T47D (cell line): Measurements from ENCODE around the gene CCDC85C.
A peak's percentile ranks its signal among the peaks of the same experiment; 100 is the strongest.

ENCODE experiments used
- DNase-seq, 2 experiments: peaks; one replicate each; pipeline versions ENCODE4 v3.0.0 to v3.0.0-alpha.2; 2011 to 2012; ENCODE audit warnings: low read depth in 1 of 2, low spot score in 1 of 2
- JUND ChIP-seq: IDR thresholded peaks from 2 replicates; pipeline ENCODE4 v1.6.1; 2012; ENCODE audit warnings: low read depth
- in situ Hi-C: cut with HindIII; loops from 2 replicates; pipeline ENCODE4 v1.10.0; 2016; ENCODE audit warnings: low sequenced_read_pairs, low pct_unique_long_range_greater_than_20kb

CCDC85C gene

DNA sequence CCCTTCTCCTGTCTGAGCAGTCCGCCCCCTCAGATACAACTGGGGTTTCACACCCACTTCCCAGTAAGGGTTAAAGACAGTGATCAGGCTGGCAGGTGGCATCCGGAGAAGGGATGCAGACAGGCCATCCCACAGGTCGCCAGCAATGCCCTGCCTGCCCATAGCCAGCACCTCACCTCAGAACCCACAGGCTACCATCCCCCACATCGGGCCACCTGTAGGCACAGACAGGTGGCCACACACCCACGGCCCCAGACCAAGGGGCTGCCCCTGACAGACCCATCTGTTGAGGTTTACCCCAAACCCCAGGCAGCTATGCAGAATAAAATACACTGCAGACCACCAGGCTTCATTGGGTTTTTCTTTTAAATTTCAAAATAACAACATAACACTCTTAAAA lies 65.3 kb downstream of the CCDC85C start:
- in situ Hi-C loops, result no loop called here
- no peak for TF ChIP-seq JUND
- DNase-seq, result no peak

DNA sequence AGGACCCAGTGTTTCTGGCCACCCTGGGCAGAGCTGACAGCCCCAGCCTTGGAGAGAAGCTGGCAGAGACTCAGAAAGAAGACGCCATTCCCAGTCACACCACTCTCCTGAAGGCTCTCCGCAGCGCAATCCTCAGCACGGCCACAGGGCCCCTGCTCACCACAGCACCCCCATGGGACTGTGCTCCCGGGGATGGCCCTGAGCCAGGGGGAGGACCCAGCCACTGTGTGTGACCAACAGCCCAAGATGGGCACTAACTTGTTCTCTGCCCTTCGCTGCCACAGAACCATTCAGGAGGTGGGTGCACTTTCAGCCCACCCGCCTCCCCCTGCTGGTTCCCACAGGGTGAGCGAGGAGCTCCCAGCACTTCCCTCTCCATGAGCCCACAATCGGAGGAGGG lies 65.7 kb downstream of the CCDC85C start:
- no peak for TF ChIP-seq JUND
- in situ Hi-C loops, result no loop called here
- DNase-seq, result no peak

DNA sequence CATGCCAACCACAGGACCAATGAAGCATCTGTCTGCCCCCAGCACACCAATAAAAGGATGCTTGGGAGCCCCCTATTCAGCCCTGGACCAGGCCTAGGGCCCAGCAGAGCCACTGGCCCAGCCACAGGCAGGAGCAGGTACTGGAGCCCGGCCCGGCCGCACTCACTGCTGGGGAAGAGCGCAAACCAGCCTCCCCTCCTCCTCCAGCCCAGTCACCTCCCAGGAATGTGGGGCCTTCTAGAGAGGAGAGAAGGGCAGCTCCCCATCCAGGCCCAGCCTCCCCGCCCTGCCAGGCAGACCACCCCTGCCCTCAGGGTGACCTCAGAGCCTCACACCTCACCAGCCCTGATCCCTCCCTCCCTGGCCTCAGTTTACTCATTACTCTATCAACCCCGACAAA lies 66.6 kb downstream of the CCDC85C start:
- in situ Hi-C loops, result no loop called here
- DNase-seq, result no peak
- no peak for TF ChIP-seq JUND

GRCh38 chr14:99535908-99536778 lies 67.9 kb downstream of the CCDC85C start:
- in situ Hi-C loops, result no loop called here
- no peak for DNase-seq
- no peak for TF ChIP-seq JUND

DNA sequence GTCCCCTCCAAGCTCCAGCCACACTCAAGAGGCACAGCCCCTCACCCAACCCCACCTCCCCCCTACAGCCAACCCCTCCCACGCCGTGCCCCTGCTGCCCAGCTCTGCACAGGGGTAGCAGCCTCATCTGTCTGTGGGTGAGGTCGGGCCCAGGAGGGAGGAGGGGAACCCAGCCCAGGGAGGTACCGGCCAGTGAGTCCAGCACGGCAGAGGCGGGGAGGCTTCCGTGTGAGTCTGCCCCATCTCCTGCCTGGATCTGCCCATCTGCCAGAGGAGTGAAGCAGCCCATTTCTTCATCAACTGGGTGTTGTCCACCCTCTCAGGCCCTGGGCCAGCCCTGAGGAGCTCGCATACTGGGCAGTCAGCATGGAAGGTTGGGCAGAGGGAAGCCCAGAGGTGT lies 68.6 kb downstream of the CCDC85C start:
- no peak for DNase-seq
- no peak for TF ChIP-seq JUND

DNA sequence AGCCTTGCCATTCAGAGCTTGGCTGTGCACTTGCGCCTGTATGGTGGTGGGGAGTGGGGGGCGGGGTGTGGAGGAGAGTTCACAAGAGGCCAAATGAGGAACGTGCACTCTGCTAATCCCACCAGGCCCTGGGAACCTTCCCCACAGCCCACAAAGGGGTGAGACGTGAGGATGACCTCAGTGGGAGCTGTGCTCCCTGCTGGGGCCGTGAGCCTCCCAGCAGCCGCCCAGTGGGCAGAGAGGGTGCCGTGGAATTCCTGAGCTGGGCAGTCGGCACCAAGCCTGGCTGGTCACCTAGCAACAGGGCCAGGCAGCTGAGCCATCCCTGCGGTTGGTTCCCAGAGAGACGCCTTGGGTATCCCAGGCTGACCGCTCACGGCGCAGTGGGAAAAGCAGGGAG lies 69.1 kb downstream of the CCDC85C start:
- no peak for DNase-seq
- in situ Hi-C loops, result no loop called here
- no peak for TF ChIP-seq JUND

More for the DNA sequence above, 68.6 kb downstream of the CCDC85C start:
- in situ Hi-C loops, result no loop called here

GRCh38 chr14:99534333-99534732 lies 69.7 kb downstream of the CCDC85C start:
- no peak for DNase-seq
- in situ Hi-C loops, result no loop called here
- no peak for TF ChIP-seq JUND

DNA sequence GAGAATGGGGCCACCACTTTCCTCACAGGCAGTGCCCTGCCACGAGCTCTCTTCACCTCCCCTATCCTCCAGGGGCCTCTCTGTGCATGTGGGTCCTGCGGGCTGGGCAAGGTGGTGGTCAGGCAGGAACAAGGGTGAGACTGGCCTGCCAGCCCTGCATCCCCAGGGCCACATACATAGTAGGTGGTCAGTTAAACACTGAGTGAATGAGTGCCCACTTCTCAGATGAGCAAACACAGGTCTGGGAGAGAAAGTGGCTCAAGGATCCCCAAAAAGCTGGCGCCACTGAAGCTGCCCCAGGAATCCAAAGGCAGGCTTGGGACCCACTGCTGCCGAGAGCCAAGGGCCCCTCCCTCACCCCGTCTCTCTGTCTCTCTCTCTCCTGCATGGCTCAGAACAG lies 71.7 kb downstream of the CCDC85C start:
- TF ChIP-seq JUND, result no peak
- in situ Hi-C loops, result no loop called here
- DNase-seq, result no peak

- in situ Hi-C loops, result no loop called here
- no peak for TF ChIP-seq JUND
- no peak for DNase-seq
Observed at GRCh38 chr14:99531251-99532096, 72.5 kb downstream of the CCDC85C start.

- TF ChIP-seq JUND, result no peak
- in situ Hi-C loops, result no loop called here
- DNase-seq, result no peak
Observed at GRCh38 chr14:99530407-99531155, 73.4 kb downstream of the CCDC85C start.

DNA sequence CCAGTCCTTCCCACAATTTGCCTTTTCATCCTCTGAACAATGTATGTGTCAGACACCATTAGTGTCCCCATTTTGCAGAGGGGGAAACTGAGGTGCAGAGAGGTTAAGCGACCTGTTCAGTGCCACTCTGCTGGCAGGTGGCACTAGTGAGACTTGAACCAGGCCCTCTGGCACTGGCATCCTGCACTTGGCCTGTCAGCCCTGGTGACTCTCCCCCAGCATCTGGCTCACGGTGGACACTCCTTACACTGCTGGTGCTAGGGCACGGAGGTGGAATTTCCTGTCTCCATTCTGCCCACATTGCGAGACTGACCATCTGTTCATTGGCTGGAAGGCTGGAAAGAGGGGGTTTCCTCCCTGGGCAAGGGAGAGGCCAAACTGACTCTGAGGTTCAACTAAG lies 74.1 kb downstream of the CCDC85C start:
- DNase-seq, result peak in 1 of 2 experiments; percentile 29
- in situ Hi-C loops, result no loop called here
- no peak for TF ChIP-seq JUND

GRCh38 chr14:99527427-99528076 lies 76.5 kb downstream of the CCDC85C start:
- no peak for TF ChIP-seq JUND
- DNase-seq, result no peak
- in situ Hi-C loops, result no loop called here

- TF ChIP-seq JUND, result no peak
- no peak for DNase-seq
- in situ Hi-C loops, result no loop called here
Observed at GRCh38 chr14:99527026-99527425, 77.0 kb downstream of the CCDC85C start.
